DMS 273 treated with DMSO at 0.1 percent for 48 hours (cell line): ENCODE data around the gene ADGRD1.

Experiments
- DNase-seq: peaks from one replicate; lab custom pipeline; 2025; lab: John Stamatoyannopoulos, UW

ADGRD1 gene

DNA sequence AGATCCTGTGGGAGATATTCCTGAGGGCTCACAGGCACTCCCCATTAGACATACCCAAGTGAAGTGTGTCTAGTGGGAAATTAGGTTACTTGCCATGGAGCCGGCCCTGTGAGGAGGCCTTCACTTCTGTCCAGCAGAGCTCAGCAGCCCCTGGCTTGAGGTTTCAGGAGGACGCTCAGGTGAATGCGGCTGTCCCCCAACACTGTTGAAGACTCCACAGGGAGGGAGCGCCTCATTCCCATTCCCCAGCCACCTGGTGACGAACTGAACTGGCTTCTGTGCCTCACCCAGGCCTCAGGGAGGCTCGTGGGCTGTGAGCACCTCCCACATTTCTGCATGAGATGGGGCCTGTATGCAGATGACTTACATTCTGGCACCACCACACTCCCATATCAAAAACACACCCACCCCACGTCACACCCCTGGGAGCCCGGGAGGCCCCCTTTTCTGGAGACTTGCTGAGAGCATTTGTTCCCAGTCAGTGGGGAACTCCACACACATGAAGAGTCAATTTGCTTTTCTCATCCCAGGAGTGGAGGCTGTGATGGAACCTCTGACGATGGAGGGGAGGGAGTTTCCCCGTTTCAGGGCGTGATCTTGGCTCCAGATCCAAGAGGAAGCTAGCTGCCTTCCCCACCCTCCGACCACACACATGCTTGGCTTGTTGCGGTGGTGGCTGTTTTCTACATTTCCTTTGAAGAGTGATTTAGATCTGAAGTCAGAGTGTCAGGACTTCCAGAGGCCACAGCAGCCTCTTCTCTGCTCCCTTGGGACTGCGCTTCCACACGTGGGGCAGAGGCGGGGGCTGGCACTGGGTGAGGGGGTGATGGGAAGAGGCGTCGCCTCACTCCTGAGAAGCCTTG lies 120.7 kb downstream of the ADGRD1 start:
- DNase-seq, result no peak

DNA sequence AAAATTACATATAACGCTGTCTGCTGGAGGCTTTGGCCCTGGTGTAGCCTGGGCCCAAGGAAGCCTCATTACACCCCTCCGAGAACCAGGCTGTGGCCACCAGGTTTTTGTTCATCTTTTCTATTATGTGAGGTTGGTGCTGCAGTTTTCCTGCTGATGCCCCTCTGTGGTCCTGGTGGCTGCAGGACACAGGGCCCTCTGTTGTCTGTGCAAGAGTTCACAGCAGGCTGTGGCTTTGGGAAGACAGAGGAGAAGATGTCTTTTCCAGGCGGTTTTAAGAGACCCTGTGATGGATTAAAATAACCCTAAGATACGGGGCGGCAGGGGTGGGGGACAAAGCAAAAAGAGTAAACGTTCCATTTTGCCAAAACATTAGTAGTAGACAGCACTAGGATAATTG lies 121.5 kb downstream of the ADGRD1 start:
- no peak for DNase-seq

DNA sequence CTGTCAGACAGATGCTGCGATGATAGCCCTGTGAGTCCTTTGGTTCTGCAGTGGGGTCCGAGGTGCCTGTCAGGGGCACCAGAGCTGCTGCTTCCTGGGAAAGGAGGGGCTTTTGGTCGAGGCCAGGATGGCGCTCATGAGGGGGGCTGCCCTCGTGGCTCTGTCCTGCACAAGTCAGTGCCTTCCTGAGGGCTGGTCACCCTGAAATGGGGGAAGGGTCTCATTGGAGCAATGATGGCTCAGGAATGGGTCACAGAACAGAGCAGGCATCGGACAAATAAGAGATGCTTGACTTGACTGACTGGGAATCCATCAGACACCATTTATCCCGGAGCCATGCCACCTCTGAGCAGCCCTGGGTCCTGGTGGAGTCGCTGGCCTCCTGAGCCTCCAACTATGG lies 121.9 kb downstream of the ADGRD1 start:
- no peak for DNase-seq

DNA sequence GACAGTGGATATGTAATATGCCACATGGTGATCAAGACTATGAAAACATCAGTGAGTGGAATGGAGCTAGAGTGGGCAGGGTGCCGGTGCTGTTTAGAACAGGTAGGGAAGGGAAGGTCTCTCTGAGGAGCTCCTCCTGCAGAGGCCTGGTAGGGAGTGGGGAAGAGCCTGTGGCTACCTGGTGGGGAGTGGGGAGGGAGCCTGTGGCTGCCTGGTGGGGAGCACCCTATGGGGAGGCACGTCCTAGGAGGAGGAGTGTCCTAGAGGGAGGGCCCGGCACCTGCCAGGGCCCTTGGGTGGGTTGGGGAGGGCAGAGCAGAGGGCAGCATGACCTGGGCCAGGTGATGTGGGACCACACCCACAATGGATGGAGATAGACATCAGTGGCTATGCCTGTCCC lies 122.6 kb downstream of the ADGRD1 start:
- no peak for DNase-seq

DNA sequence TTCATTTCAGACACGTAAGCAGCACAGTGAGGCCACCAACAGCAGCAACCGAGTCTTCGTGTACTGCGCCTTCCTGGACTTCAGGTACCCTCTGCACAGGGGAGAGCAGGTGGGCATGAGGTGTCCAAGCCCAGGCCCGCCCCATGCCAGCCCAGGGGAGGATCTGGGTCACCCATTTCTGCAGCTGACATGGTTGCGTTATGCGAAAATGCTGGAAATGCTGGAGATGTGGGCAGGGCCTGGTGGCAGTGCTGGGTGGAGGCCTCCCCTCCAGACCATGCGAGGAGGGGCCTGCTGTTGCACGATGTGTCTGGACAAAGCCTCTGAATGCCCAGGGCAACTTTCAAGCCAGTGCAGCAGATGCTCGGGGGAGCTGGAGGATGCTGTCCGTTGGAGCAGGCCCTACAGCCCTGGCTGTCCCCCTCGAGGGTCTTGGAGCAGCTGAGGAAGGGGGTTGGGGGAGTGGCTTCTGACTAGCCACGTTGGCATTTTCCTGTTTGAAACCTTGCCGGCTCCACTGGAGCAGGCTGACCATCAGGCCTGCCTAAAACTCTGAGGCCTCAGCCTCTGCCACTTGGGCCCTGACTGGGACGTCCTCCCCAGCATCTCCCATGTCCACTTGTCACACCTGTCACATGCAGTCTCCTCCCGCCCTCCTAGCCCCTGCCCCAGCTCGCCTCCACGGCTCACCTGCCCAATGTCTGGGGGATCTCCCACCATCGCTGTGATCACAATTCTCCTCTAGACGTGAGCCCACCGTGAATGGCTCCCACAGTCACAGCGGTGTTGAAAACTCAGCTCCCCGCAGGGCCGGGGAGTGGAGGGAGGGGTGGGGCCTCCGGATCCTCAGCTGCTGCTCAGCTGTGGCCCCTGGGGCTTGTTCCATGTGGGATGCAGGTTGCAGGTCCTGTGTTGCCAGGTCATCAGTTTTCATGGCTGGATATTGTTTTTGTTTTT lies 123.4 kb downstream of the ADGRD1 start:
- DNase-seq, result no peak

DNA sequence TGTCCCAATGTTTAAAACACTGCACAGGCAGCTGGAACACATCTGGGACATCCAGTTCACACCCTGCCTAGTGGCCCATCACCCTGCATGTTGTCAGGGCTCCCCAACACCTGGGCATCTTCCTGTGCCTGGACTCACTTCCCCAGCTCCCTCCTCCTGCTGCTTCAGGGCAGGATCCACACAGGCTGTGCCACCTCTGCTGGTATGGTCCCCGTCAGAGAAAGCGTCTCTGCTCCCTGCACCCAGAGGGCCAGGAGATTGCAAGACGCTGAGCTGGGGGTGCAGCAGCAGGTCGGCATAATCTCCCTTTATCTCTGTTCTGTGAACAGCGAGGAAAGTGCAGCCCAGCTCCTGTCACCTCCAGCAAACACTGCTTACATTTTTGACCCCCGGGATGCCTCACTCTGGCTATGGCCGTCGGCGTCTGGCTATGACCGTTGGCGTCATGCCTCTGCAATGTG lies 124.3 kb downstream of the ADGRD1 start:
- no peak for DNase-seq

DNA sequence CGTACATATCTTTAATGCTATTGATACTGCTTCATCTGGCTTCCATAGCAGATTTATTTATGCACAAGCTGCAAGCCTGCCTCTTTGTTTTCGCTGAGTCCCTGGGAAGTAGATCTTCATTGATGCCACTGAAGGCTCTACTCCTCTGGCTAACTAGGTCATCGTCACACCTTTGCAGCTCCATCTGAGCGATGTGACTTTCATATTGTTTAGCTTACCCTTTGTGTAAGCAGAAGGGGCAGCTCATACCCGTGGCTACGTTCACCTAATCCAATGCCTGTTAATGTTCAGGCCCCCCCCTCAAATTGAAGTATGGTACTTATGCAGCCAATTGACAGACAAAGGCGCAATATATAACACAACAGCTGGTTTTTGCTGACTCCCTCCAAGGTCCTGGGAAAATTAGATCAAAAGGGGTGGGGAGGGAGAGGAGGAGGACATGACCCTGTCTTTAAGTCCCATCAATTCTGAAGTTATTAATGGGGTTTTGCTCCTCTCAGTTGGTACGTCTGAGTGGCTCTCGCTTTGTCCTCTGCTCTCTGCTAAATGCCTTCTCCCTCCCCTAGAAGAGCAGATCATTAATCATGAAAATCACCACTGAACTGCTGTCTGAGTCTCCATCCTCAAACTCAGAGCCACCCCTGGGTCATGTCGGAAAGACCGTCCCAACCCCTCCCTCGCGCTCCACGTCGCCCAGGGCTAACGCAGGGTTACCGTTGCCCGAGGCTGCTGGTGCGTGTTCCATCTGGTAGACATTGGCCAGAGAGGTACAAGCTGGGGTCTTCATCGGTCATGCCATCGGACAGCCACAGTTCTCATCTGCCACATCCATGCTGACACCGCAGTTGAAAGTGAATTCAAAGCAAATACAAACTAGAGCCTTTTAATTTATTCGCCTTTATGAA lies 128.8 kb downstream of the ADGRD1 start:
- no peak for DNase-seq

DNA sequence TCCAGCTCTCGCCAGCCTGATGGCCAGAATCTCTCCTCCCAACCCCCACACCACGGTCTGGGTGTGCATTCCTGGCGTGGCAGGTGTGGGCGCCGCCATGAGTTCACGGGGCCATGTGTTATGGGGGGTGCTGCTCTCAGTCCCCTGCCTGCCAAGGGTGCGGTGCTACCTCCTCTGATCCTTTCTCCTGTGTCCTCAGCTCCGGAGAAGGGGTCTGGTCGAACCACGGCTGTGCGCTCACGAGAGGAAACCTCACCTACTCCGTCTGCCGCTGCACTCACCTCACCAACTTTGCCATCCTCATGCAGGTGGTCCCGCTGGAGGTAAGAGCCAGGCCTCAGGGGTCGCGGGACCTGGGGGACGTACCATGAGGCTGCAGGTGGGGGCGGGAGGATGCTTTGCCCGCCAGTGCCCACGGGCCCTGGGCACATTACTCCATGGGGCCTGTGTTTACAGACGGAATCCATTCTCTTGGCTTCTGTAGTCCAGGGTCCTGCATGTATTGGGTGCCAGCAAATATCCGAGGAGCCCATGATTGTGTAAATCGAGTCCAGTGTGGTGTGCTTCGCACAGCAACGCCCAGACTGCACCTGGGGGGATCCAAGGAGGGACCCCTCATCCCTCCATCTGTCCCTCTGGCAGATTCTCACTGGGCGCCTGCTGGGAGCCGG lies 130.8 kb downstream of the ADGRD1 start:
- DNase-seq, result no peak

DNA sequence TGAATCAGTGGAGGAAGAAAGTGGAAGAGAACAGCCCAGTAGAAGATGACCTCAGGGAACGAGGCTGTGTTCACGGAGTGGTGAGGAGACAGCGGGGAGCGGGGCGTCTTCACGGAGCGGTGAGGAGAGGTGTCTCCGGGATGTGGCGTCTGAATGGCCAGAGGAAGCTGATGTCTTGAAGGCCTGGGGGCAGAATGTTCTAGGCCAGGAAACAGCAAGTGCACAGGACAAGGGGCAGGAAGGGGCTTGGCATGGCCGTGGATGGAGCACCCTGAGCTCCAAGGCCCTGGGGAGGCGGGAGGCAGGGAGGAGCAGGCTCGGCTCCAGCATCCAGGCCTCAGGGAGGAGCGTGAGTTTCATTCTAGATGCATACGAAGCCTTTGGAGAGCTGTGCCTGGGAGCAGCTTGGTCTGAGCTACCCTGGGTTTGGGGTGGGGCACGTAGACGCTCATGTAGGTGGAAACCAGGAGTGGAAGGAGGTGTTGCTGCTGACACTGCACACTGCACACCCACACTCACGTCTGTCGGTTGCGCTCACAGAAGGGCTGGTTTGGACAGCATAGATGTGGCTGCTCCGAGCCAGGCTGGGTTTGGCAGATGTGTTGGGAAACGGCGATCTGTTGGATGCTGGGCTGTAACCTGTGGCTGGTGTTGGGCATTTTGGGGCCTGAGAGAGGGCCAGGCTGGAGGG lies 131.6 kb downstream of the ADGRD1 start:
- no peak for DNase-seq

DNA sequence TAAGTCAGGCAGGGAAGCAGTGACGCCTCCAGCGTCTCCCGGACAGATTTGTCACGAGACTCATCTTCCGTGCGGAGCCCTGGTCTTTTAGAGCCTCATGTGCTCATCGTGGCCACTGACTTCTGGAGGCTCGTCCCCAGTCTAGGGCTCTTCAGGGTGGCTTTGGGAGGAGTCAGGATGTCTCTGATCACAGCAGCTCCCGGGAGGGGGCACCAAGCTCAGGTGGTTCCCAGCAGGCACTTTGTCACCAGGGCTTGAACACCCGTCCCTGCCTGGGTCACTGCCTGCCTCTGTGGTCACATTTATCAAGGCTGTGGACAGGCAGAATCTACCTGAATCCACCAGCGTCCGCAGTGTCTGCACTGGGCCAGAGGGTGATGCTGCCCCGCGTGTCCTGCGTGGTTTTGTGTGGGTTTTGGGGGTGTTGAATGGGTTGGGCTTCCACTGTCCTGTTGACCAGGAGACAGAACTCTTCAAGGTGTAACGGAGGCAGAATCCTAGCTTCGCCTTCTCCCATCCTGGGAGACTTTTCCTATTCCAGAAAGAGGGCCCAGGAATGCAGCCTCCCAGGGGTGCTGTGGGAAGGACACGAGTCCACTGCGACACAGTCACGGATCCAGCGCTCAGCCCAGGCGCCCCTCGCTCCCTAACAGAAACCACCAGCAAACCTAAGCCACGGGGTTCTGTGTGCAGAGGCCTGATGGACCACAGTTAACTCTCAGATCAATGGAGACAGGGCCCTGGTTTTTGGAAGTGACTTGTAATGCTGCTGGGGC lies 132.3 kb downstream of the ADGRD1 start:
- DNase-seq, result no peak

DNA sequence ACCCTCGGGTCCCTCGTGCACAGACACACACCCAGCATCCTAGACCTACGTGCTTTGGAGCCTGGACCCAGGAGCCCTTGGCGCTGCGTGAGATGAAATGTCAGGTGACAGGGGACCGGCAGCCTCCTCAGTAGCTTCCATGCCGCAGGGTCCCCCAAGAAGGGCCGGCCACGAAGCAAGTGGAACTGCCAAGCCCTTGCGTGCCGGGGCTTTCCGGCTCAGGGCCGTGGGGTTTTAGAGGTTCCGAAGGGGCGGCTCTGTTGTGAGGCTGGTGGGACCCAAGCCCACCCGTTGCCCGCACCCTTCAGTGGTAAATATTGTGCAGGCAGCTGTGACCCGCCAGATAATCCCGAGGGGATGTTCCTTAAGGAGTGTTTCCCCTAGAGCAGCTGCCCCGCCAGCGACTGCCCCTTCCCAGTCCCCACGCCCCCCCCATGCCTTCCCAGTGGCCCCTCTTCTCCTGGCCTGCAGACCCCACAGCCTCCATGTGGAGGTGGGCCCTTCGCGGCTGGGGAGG lies 133.7 kb downstream of the ADGRD1 start:
- no peak for DNase-seq

DNA sequence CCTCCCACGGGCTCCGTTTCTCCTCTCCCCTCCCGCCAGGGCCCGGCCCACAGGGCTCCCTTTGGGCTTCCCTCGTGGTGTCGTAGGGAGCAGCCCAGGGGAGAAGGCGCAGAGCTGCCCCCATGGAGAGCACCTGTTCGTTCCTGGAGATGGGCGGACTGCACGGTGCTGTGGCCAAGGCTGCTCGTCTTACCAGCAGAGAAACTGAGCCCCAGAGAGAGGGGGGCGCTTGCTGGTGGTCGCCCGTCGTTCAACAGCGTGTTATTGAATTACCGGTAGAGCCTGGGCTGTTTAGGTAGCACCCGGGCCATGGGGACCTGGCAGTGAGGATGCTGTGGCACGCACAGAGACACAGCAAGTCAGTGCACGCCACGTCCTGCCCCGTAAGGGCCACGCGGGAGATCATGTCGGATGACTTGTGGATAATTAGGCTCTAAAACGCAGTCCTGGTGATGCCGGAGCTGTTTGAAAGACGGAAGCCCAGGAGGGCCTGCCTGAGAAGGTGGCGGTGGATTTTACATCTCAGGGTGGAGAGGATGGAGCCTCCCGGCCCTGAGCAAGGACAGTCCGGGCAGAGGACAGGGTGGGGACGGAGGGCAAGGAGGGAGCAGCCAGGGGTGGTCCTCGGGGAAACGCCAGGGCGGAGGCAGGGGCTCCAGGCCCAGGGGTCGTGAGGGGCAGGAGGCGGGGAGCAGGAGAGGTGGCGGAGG lies 134.4 kb downstream of the ADGRD1 start:
- no peak for DNase-seq

DNA sequence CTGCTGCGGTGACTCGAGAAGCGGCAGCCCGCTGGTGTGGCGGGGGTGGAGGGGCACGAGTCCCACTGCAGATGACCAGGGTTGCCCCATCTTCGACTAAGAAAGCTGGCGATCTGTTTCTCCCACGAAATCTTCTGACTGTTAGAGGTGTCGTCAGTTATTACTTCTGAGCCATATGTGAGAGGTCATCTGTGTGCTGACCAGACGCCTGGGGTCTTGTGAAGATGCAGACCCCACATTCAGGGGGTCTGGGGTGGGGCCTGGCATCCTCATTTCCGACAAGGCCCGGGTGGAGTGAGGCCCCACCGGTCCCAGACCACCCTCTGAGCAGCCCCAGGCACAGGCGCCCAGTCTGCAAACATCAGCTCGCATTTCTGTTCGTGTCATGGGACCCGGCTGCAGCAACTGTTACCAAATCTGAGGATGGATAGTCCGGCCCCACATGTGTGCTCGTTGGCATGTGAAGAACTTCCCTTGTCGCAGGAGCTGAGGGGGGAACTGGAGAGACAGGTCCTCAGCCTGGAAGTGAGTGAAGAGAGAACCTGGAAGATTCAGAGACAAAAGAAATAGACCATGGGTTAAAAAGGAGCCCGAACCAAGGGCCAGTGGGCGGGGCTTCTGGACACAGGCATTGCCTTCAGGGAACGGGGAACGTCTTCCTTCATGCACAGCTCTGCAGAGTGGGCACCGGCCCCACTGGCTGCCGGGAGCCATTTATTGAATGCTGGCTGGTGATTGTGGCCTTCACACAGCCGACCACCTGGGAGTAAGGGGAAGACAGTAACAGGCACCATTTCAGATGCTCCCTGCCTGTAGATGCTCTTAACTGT lies 135.2 kb downstream of the ADGRD1 start:
- no peak for DNase-seq

DNA sequence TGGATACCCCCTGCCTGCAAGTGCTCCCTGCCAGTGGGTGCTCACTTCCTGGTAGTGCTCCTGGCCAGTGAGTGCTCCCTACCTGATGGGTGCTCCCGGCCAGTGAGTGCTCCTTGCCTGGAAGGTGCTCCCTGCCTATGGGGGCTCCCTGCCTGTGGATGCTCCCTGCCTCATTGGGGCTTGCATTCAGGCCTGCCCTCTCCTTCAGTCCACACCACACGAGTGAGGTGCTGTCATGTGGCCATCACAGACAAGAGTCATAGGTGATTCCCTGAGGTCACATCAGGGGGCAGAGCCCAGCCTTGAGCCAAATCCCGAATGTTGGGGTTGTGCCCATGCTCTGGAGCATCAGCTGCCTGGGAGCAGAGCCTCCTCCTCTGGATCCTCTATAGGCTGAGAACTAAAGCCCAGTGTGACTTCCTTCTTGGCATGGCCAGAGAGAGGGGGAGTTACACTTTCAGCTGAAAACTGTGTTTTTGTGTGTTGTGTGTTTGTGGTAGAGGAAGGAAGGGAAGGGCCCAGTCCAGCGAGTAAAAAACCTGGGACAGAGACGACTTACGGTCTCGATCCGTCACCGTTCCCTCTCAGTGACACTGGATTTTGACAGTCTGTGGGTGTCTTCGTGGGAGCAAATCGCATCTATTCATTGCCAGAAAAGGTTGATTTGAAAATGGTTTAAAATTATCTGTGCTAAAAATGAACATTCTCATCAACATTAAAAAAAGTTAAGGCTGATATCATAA lies 136.0 kb downstream of the ADGRD1 start:
- no peak for DNase-seq

DNA sequence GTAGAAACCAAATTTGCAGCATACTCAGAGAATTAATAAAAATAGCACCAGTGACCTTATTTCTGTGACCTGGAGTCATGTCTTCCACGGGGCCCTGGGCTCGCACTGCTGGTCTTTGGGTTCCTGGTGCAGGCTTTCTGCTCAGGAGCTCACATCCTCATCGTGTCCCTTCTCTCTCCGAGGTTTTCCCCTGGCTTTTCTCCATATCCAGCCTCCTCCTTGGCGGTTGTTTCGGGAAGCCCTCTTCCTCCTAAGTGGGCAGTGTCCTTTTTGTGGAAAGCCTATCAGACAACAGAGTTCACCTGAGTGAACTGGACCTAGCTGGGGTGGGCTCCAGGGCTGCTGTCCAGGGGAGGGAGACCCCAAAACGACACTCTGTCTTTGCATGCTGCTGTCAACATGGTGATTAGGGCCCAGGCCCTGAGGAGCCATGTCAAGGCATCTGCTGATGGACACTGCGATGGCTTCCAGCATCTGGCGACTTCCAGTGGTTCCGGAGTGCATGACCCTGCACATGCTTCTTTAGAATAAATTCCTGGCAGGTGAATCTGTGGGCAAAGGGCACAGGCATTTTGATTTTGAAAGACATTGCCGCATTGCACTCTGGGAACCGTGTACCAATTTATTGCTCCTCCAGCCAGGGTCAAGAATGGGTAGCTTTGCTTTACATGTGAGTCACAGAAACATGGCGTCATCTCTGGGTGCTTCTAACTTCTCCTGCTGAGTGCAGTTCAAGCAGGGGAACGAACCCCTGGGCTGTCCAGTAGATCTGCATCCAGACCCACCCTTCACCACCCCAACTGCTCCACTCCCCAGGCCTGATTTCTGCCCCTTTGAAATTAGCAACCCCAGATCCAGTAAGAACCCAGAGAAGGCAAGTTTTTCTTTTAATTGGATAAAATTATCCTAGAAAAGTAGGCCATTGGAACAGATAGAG lies 136.8 kb downstream of the ADGRD1 start:
- no peak for DNase-seq

DNA sequence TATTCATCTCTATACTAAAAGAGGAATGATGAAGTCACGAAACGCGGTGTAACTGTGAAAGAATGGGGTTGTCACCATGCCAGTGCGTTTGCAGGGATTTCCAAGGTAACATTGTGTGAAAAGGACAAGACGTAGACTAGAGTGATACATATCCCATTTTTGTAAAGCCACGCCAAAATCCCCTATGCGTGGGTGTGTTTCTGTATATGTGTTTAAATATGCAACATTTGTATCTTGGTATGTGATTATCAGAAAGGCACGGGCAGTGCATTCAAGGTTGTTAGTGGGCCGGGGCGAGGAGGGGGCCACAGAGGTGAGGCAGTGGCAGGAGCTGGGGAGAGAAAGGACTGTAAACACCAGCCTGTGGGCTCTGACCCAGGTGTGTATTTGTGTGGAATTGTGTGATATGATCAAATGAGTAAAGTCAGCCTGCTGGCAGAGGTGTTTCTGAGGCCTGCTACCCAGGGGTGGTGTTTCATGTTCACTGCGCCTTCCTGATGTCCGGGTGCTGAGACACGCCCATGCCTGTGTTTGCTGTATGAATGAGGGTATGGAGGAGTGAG lies 137.8 kb downstream of the ADGRD1 start:
- DNase-seq, result no peak
